Transverse colon (tissue), 4 donors: Measurements from ENCODE around the gene SPECC1.

Experiments used
- CTCF ChIP-seq, 5 experiments: fragments of 200-600 bp in 3 of 5; fragments of 450-650 bp in 2 of 5; sonication (generic) in 3 of 5; IDR thresholded peaks; 1 replicate in 2 of 5; 2 replicates in 3 of 5; pipeline ENCODE4 v1.5.1; 2016 to 2017; ENCODE audit warnings: antibody characterized with exemption in 5 of 5, inconsistent platforms in 3 of 5, mild to moderate bottlenecking in 2 of 5, moderate library complexity in 1 of 5
- EP300 ChIP-seq: sonication (generic); formaldehyde crosslinking; IDR thresholded peaks from one replicate; pipeline ENCODE4 v1.6.1; 2017; ENCODE audit warnings: antibody characterized with exemption, low read depth
- POLR2A ChIP-seq: fragments of 450-650 bp; IDR thresholded peaks from one replicate; pipeline ENCODE4 v1.6.1; 2016; ENCODE audit warnings: antibody characterized with exemption, mild to moderate bottlenecking, moderate library complexity
- POLR2AphosphoS5 ChIP-seq, 3 donors: sonication (generic); formaldehyde crosslinking; IDR thresholded peaks; one replicate each; pipeline ENCODE4 v1.6.1; 2016; ENCODE audit warnings: antibody characterized with exemption in 3 of 3

GRCh38 chr17:20230924-20231323 is 221.8 kb downstream of the SPECC1 start:
- TF ChIP-seq CTCF (IDR thresholded peaks at IDR 0.05) (no peak), POLR2A (no peak), EP300 (no peak), POLR2AphosphoS5 (IDR thresholded peaks at IDR 0.05) (no peak)
